Measurements from ENCODE around the gene SACM1L.
"Not testable (repeated sequence)": the region's sequence is repeated elsewhere in the genome, so short reads cannot be mapped to it uniquely, and the experiment has no call there.

The SACM1L gene

GRCh38 chr3:45691842-45692241 lies 2.6 kb downstream of the SACM1L start:
- DNase-seq, result no peak

DNA sequence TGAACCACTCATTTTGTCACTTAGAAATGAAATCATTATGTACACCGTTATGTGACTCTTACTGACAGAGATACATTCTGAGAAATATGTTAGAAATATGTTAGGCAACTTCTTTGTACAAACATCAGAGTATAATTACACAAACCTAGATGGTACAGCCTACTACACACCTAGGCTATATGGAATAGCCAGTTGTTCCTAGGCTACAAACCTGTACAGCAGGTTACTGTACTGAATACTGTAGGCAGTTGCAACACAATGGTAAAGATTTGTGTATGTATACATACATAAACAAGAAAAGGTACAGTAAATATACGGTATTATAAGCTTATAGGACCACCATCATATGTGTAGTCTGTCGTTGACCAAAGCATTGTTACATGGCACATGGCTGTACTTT lies 3.7 kb downstream of the SACM1L start:
- DNase-seq, result no peak

GRCh38 chr3:45693941-45694521 lies 4.8 kb downstream of the SACM1L start:
- no peak for DNase-seq

GRCh38 chr3:45695166-45695565 lies 6.0 kb downstream of the SACM1L start:
- DNase-seq, result not testable (repeated sequence)

DNA sequence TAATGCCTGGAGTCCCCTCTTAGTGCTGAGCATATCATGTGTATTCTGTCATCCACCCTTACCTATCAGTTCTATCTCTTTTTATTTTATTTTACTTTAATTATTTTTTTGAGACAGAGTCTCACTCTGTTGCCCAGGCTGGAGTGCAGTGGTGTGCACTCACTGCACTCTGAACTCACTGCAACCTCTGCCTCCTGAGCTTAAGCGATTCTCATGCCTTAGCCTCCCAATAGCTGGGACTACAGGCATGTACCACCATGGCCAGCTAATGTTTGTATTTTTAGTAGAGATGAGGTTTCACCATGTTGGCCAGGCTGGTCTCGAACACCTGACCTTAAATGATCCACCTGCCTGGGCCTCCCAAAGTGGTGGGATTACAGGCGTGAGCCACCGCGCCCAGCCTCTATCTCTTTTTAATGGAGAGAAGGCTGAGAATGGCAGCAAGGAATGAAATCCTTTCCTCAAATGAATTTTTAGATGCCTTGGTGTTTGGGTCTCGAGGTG lies 11.4 kb downstream of the SACM1L start:
- DNase-seq, result no peak

DNA sequence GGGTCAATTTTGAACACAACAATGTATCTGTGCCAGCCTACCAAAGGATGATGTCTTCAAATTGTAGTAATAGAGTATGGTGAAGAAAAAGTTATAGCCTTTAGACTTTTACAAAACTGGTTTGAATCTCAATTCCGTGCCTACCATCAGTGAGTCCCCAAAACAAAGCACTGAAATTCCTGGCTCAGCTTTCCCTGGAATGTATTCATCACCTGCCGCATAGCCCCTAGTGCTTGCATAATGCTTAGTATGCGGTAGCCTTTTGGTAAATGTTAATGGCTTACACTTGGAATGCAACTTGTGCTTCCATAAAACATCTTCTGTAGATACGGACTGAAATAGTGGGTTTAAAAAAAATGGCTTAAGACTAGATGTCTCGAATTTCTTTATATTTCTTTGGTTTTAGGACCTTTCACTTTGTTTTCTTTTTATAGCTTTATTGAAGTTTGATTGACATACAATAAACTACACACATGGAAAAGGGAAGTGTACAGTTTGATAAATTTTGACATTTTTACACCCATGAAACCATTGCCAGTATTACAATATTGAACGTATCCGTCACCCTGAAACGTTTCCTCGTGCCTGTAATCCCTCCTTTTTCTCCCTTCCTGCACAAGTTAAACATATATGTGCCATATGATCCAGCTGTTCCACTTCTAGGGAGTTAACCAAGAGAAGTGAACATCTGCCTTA lies 12.1 kb downstream of the SACM1L start:
- no peak for DNase-seq

DNA sequence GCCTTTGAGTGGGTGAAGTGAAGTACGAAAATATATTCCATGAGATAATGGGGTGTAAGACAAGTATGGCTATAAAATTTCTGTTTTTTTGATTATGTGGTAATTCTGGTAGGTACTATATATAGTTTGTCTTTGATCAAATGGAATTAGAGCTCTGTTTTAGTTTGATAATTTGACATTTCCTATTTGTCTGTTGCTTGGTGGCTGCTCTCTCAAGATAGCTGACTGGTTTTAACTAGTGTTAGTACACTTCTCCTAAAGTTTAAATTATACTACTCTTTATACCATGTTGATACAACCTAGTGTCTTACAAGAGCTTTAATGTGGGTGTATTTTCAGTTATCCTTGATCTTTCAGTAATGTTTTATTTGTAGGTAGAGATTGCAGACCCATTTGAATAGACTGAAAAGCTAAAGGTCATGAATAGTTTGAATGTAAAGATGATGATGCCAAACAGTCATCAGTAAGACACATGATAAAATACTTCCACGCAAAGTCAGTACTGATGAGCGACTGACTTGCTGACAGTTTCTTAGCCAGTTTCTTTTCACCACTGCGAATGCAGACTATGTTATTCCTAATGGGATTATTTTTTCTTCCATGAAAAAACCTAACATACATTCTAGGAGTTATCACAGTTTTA lies 15.2 kb downstream of the SACM1L start:
- no peak for DNase-seq

- no peak for DNase-seq
Observed at GRCh38 chr3:45705839-45706808, 16.9 kb downstream of the SACM1L start.

DNA sequence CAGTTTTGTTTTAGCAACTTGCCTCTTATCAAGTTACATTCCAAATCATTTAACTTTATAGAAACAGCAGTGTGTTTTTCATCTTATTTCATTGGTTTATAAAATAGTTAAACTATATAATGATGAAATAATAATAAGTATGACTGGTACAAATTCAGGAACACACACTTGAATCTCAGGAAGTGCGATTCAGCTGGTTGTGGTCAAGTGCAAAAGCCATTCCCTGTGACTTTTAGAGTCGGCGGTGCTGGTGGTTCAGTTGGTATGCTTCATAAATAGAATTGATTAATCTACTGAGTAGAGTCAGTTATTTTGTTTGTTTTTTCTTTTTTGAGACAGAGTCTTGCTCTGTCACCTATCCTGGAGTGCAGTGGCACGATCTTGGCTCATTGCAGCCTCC lies 22.7 kb downstream of the SACM1L start:
- no peak for DNase-seq

DNA sequence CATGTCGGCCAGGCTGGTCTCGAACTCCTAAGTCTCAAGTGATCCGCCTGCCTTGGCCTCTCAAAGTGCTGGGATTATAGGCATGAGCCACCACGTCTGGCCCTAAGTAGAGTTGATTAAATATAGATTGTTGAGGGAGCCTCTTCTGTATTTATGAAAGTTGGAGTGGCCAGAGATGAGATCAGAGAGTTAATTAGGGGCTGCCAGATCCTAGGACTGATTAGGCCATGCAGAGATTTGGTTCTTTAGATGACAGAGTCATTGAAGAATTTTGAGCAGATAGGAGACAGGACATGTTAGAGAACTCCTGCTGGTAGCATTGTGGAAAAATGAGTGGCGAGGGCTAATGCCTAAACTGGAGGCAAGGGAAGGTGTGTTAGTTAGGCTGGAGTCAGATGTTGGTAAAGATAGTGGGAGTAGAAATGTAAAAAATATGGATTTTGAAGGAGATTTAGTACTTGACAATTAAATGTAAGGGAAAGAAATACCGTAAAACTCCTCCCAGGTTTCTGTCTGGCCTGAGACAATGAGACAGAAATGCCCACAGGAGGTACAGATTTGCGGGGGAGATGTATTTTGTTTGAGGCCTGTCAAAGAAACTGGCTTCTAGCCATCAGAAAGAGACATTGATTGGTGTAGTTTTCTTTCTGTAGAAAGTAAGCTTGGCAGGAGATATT lies 23.4 kb downstream of the SACM1L start:
- no peak for DNase-seq

GRCh38 chr3:45715945-45716344 lies 26.7 kb downstream of the SACM1L start:
- no peak for DNase-seq

DNA sequence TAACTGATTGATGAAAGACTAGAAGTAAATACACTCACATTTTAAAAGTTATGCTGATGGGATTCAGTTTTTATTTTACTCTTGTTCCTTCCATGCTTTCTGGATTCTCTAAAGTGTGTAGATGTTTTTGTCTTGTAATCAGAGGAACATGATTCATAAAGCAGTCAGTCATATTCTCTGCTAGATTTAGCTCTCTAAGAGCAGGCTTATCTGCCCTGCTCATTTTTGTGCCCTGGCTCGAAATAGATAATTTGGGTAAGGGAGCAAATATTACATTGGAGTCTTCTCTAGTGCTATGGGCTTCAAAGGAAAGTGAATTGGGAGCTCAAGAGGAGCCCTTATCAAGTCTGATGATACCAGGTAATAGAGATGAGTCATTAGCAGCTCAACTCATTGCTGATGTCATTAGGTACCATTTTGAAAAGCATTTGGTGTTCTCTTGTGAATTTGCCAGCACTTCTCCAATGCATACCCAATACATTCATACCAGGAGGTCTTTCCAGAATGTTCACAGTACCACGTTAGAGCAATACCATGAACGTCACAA lies 27.7 kb downstream of the SACM1L start:
- DNase-seq, result no peak

GRCh38 chr3:45719655-45720487 lies 30.7 kb downstream of the SACM1L start:
- DNase-seq, result no peak

DNA sequence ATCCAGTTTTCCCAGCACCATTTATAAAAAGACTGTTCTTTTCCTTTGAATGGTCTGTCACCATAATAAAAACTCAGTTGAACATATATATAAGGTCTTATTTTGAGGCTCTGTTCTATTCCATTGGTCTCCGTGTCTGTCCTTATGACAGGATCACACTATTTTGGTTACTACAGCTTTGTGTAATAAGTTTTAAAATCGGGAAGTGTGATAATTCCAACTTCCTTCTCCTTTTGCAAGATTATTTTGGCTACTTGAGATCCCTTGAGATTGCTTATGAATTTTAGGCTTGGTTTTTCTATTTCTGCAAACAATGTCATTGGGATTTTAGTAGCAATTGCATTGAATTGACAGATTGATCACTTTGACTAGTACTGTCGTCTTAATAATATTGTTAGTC lies 35.7 kb downstream of the SACM1L start:
- no peak for DNase-seq

GRCh38 chr3:45729614-45730013 lies 40.4 kb downstream of the SACM1L start:
- no peak for DNase-seq

- DNase-seq, result no peak
Observed at GRCh38 chr3:45730409-45731154, 41.4 kb downstream of the SACM1L start.

DNA sequence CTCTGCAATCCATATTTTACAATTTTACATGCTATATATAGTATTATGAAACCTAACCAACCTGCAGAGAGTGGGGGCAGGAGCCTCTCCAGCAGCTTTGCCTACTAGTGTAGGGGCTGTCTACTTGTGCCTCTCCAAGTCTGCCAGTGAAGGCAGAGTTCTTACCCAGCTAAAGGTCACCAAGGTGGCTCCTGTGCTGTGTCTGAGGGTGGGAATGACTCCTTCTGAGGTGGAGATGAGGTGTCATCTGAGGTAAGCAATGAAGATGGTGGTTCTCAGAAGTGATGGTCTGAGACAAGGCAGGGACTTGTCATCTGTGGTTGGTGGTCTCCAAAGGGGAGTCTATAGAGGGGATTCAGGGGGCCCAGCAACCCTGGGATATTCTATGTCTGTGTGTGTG lies 47.5 kb downstream of the SACM1L start:
- DNase-seq, result no peak

DNA sequence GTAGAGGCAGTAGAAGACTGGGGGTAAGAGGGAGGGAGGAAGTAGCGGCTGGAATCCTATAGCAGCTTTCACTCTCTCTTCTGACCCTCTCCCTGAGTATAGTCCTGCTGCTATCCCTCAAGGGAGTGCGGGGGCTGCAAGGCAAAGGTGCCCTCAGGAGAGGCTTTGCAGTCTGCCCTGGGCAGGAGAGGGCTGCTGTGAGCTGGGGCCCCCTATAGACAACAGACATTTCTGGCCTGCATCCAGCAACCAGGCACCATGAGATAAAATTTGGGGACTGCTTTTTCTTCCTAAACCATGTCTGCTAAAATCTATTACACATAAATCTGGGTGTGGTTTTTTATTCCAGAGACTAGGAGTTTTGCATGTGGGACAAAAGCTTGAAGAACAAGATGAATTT lies 48.0 kb downstream of the SACM1L start:
- DNase-seq, result no peak

DNA sequence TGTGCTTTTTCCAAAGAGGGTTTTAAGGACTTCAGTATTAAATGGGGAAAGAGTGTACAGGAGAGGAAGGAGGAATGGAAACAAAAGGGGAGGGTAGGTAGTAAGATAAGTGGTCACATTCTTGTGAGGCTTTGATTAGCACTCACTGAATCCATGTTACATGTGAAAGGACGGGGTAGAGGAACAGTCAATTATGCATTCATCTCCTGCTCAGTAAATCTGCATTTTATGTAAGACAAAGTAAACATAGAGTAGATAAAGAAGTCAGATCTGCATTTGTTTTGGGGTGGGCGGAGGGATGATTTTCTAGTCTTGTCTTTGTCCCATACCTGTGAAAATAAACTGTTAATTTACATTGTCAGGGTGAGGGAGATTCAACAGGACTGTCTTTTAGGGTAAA lies 50.8 kb downstream of the SACM1L start:
- DNase-seq, result no peak

Measured in hypothalamus (tissue), 51 donors.